Peyer's patch (tissue), 4 donors: Measurements from ENCODE around the gene ANO9.

Experiments used
- CTCF ChIP-seq, 6 experiments: fragments of 450-650 bp in 4 of 6; fragments of 200-600 bp in 2 of 6; sonication (generic) in 1 of 6; IDR thresholded peaks; one replicate each; pipeline ENCODE4 v1.5.1; 2017 to 2019; ENCODE audit warnings: antibody characterized with exemption in 6 of 6, mild to moderate bottlenecking in 3 of 6, moderate library complexity in 1 of 6
- POLR2A ChIP-seq, 2 donors: fragments of 450-650 bp; IDR thresholded peaks; one replicate each; pipeline ENCODE4 v1.5.1; 2017; ENCODE audit warnings: antibody characterized with exemption in 2 of 2, mild to moderate bottlenecking in 2 of 2, moderate library complexity in 2 of 2

GRCh38 chr11:473415-473814 is 31.6 kb upstream of the ANO9 start:
- TF ChIP-seq CTCF (IDR thresholded peaks at IDR 0.05) (no peak), POLR2A (IDR thresholded peaks at IDR 0.05) (no peak)
